CD4-positive, alpha-beta T cell treated with Interleukin-6 at 100 ng/mL for 8 hours (primary cell): ENCODE measurements around the gene CLCA1.

ENCODE experiments used
- DNase-seq: peaks from one replicate; pipeline ENCODE4 v3.0.0-alpha.2; 2020; ENCODE audit warnings: mixed read lengths, low spot score

CLCA1 gene, protein sequence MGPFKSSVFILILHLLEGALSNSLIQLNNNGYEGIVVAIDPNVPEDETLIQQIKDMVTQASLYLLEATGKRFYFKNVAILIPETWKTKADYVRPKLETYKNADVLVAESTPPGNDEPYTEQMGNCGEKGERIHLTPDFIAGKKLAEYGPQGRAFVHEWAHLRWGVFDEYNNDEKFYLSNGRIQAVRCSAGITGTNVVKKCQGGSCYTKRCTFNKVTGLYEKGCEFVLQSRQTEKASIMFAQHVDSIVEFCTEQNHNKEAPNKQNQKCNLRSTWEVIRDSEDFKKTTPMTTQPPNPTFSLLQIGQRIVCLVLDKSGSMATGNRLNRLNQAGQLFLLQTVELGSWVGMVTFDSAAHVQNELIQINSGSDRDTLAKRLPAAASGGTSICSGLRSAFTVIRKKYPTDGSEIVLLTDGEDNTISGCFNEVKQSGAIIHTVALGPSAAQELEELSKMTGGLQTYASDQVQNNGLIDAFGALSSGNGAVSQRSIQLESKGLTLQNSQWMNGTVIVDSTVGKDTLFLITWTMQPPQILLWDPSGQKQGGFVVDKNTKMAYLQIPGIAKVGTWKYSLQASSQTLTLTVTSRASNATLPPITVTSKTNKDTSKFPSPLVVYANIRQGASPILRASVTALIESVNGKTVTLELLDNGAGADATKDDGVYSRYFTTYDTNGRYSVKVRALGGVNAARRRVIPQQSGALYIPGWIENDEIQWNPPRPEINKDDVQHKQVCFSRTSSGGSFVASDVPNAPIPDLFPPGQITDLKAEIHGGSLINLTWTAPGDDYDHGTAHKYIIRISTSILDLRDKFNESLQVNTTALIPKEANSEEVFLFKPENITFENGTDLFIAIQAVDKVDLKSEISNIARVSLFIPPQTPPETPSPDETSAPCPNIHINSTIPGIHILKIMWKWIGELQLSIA

GRCh38 chr1:86468501-86468977, at the start of gene CLCA1:
CLCA1 (plus strand) TSS chr1:86468927; CDS start chr1:86468972, 45 bp downstream.
- DNase-seq, result no peak

GRCh38 chr1:86419277-86419903, 49.3 kb upstream of the CLCA1 start:
- peak; percentile 56 for DNase-seq

DNA sequence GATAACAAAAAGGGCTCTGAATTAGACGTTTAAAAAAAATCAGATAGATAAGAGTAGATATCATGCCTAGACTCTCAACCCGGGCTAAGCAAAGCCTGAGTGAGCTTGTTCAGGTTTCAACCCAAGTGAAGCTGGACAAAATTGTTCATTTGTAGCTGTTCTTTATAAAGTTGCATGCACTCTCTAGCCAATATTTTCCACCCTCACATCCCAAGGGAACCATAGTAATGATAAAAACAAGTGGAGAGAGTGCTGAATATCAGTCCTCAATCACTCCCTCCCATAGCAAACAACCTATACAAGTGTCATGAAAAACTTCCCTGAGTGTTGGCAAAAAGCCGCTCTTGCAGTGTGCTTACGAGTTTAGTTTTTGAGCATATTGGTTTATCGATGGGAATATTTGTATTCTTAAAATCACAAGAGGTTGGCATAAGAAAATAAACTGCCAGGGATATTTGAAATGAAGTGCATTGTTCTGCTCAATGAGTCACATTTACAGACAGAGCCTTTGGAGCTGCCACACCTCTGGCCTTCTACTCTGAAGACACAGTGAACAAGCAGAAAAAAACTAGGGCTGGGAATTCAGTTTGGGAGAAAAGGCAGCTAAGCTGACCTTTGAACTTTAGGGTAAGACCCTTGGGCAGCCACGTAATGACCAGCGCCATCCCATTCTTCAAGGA, 47.0 kb upstream of the CLCA1 start:
- no peak for DNase-seq

DNA sequence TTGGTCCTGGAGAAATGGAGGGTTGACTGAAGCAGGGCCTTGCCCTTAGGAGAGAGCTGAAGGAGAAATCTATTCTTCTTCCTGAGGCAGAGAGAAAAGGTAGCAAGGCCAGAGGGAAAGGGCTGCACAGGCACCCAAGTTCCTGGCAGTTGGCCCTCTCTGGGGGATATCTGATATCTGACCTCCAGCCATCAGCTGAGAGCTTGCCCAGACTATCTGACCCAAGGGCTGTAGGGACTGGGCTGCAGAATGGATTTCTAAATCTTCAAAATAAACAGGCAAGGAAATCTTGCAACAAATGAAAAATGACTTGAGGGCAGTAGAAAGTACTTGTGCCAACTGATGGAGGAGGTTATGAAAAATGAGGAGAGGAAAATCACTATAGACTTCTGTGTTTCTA, 45.3 kb upstream of the CLCA1 start:
- no peak for DNase-seq

DNA sequence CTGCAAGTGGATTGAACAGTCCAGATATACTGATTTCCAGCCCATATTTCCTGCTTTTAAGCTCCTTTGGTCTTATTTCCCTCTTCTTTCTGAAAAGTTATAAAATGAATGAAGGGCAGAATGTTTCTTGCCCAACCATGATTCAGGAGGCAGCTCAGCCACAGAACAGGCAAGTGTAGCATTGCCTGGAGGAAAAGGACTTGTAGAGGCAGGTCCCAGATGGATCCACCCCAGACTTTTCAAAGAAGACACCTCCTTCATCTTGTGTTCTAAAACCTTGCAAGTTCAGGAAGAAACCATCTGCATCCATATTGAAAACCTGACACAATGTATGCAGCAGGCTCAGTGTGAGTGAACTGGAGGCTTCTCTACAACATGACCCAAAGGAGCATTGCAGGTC, 44.9 kb upstream of the CLCA1 start, which contains the start of gene CLCA2:
CLCA2 (plus strand) TSS at position 299 of the 400 bp plus-strand sequence; CDS start at position 376, 77 bp downstream.
- DNase-seq, result no peak

GRCh38 chr1:86429122-86429725, 39.5 kb upstream of the CLCA1 start:
- DNase-seq, result no peak

GRCh38 chr1:86429835-86430234, 38.9 kb upstream of the CLCA1 start:
- DNase-seq, result no peak

GRCh38 chr1:86430376-86430775, 38.4 kb upstream of the CLCA1 start:
- DNase-seq, result no peak

DNA sequence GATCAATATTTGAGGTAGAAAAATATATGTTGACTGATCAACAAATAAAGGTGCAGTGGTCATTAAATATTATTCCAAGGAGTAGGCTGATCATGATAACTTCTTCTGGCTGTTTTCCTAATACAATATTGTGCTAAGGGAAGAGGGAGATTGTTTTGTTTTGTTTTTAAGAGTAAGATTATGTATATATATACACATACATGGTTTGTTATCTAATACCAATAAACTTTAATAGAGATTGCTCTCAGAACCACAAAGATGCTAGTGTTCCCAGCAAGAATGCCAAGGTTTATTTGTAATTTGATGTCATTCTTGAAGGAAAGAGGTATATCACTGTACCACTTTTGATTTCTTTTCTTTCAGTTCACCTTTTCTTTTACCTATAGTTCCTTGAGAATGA, 34.7 kb upstream of the CLCA1 start:
- DNase-seq, result no peak

- no peak for DNase-seq
These were observed 33.4 kb upstream of the CLCA1 start for GRCh38 chr1:86435327-86435726.

DNA sequence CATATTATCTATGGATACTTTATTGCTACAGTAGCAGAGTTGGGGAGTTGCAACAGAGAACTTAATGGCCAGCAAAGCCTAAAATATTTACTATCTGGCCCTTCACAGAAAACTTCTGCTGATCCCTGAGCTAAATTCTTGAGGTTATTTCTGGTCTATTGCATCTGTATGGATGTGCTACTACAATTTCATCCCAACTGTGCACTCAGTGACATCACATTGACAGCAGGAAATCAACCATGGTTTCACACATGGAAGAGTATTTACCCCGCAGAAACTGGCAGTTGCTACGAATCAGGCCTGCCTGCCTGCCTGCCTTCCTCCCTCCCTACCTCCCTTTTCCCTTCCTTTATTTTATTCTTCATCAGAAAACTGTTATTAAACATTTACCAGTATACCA, 32.7 kb upstream of the CLCA1 start:
- DNase-seq, result no peak

- peak; percentile 46 for DNase-seq
These were observed 27.1 kb upstream of the CLCA1 start for GRCh38 chr1:86441581-86441980.

DNA sequence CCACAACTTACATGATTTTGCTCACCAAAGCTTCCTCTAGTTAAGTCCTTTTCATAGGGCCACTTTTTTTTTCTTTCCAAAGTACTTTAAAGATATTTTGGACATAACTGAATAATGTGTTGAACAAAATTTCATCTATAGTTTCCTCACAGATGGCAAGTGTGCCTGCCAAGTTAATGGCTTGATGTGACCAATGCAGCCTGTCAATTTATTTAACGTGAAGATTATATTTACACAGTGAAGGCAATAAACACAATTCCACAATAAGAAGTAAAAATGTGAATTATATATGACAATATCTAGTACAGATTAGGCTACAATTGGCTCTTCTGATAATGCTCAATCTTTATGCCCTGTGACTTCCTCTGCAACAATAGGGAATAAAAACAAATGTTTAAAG, 26.7 kb upstream of the CLCA1 start:
- DNase-seq, result no peak

- DNase-seq, result no peak
These were observed 22.8 kb upstream of the CLCA1 start for GRCh38 chr1:86445919-86446318.

DNA sequence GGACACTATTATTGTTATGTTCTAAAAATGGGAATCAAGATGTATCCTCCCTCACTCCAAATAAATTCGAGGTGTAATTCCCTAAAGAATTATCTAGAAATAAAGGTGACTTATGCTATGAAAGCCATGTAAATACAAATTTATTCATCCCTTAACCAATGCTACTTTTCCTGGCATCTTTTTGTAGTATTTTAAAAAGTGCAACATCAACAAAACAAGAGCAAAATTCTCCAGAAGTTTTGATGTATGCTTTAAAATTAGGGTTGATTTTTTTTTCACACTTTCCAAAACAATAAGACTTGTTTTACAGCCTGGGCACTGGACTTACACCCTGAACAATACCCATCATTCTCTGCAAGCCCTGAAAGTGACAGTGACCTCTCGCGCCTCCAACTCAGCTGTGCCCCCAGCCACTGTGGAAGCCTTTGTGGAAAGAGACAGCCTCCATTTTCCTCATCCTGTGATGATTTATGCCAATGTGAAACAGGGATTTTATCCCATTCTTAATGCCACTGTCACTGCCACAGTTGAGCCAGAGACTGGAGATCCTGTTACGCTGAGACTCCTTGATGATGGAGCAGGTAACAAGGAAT, 21.4 kb upstream of the CLCA1 start:
- no peak for DNase-seq

- DNase-seq, result no peak
These were observed 20.1 kb upstream of the CLCA1 start for GRCh38 chr1:86448670-86449069.

DNA sequence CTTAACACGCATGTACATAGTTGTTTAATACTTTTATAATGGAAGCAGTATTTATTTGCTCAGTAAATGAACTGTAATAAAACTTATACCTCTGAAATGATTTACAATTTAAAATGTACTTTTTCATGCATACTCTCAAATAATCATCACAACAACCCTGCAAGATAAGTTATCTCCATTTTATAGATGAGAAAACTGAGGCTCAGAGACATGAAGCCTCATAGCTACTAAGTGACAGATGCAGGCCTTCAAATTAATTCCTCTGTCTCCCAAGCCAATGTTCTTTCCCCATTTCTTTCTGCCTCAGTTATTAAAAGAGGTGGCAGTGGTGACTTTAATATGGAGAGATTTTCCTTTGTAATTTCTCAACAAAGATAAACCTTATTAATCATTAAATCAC, 19.6 kb upstream of the CLCA1 start:
- DNase-seq, result no peak

DNA sequence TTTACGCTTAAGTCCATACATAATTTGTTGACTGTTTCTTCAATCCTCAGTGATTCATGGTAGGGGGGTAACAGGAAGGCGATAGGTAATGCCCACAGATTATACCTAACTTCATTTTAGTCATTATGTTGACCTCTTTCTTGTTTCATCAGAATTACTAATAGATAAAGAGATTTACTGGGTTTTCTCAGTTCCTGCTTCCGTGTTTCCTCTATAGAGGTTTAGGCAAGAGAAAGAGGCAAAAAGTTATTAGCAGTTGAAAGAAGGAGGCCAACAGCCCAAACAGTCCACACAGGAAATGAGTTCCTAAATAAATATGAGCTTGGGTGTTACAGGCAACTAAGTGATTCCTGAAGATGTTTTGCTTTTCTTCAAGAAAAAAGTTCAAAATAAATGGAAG, 17.9 kb upstream of the CLCA1 start:
- no peak for DNase-seq

- no peak for DNase-seq
These were observed 15.1 kb upstream of the CLCA1 start for GRCh38 chr1:86453664-86454063.

DNA sequence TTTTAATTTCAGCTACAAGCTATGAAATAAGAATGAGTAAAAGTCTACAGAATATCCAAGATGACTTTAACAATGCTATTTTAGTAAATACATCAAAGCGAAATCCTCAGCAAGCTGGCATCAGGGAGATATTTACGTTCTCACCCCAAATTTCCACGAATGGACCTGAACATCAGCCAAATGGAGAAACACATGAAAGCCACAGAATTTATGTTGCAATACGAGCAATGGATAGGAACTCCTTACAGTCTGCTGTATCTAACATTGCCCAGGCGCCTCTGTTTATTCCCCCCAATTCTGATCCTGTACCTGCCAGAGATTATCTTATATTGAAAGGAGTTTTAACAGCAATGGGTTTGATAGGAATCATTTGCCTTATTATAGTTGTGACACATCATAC, 13.7 kb upstream of the CLCA1 start:
- DNase-seq, result no peak

GRCh38 chr1:86460998-86461397, 7.7 kb upstream of the CLCA1 start:
- no peak for DNase-seq
